Right renal cortex interstitium (tissue), 3 donors: ENCODE measurements around the gene PNLIPRP2. TPM values are rescaled to one million over a fixed set of nuclear protein-coding genes. Genes with fewer than 3 reads are reported as not detected.

Source experiments
- DNase-seq, 3 donors: peaks; one replicate each; pipeline ENCODE4 v3.0.0-alpha.2; 2013; ENCODE audit warnings: low read depth in 3 of 3, low spot score in 2 of 3
- polyA plus RNA-seq, 3 donors: library from polyadenylated mRNA; unstranded; fragments of 120-200 nt; gene quantifications; one replicate each; pipeline ENCODE4 v1.2.1, GENCODE V29; 2013; ENCODE audit not compliant: insufficient read length in 3 of 3

PNLIPRP2 gene
- polyA plus RNA-seq, result not detected

GRCh38 chr10:116620423-116621400 is at the start of gene PNLIPRP2:
PNLIPRP2 (plus strand) TSS chr10:116620953.
- no peak for DNase-seq

- no peak for DNase-seq
These were observed 46.0 kb upstream of the PNLIPRP2 start for GRCh38 chr10:116574797-116575196.

- no peak for DNase-seq
These were observed 32.7 kb upstream of the PNLIPRP2 start for GRCh38 chr10:116587878-116588591.

- DNase-seq, result no peak
These were observed 31.8 kb upstream of the PNLIPRP2 start for GRCh38 chr10:116588995-116589394.

GRCh38 chr10:116589926-116590325 is 30.8 kb upstream of the PNLIPRP2 start:
- no peak for DNase-seq

GRCh38 chr10:116590590-116591444 is 29.9 kb upstream of the PNLIPRP2 start, which contains the start of gene PNLIPRP1:
PNLIPRP1 (plus strand) TSS chr10:116590959; CDS start chr10:116591130, 171 bp downstream.
- no peak for DNase-seq

GRCh38 chr10:116593139-116593740 is 27.5 kb upstream of the PNLIPRP2 start:
- no peak for DNase-seq

GRCh38 chr10:116594525-116595035 is 26.2 kb upstream of the PNLIPRP2 start:
- DNase-seq, result no peak

GRCh38 chr10:116596062-116596461 is 24.7 kb upstream of the PNLIPRP2 start:
- DNase-seq, result no peak

- no peak for DNase-seq
These were observed 23.2 kb upstream of the PNLIPRP2 start for GRCh38 chr10:116597543-116597942.

- DNase-seq, result no peak
These were observed 22.4 kb upstream of the PNLIPRP2 start for GRCh38 chr10:116598329-116598728.

- no peak for DNase-seq
These were observed 20.8 kb upstream of the PNLIPRP2 start for GRCh38 chr10:116599991-116600390.

GRCh38 chr10:116602648-116603400 is 17.9 kb upstream of the PNLIPRP2 start:
- no peak for DNase-seq

GRCh38 chr10:116606061-116606483 is 14.7 kb upstream of the PNLIPRP2 start:
- DNase-seq, result no peak

GRCh38 chr10:116607336-116607735 is 13.4 kb upstream of the PNLIPRP2 start:
- no peak for DNase-seq

- DNase-seq, result no peak
These were observed 11.8 kb upstream of the PNLIPRP2 start for GRCh38 chr10:116608686-116609594.

- no peak for DNase-seq
These were observed 10.2 kb upstream of the PNLIPRP2 start for GRCh38 chr10:116610443-116611152.
